Measurements from ENCODE around the gene IGHMBP2. TPM values are rescaled to one million over a fixed set of nuclear protein-coding genes. Genes with fewer than 3 reads are reported as not detected.
"Not testable (repeated sequence)": the region's sequence is repeated elsewhere in the genome, so short reads cannot be mapped to it uniquely, and the experiment has no call there.

Gene IGHMBP2
- total and polyA plus RNA-seq, 7 donors: 12.1 to 19.0 (median 13.6) TPM

GRCh38 chr11:68872216-68873003, 31.3 kb upstream of the IGHMBP2 start:
- peaks cover 0 to 2% (median 0%) of the 10 kb centered on the region in 3 donors for H3K27me3 ChIP-seq (ENCODE audit: insufficient read depth in 3 of 3, low read length in 2 of 3)
- 73 to 78% (median 74%) methylated on average over 12 of the region's 12 CpGs for WGBS, 3 donors
- no peak overlapping the region for H3K27ac ChIP-seq
- no peak overlapping the region for H3K4me3 ChIP-seq
- DNase-seq (no peak), ATAC-seq (no peak)
- no peak for TF ChIP-seq CTCF (IDR thresholded peaks at IDR 0.05)
- no peaks in the 10 kb centered on the region for H3K9me3 ChIP-seq
- H3K36me3 ChIP-seq (ENCODE audit: insufficient read depth in 1 of 2, low read depth in 1 of 2): no peaks in the 10 kb centered on the region
- no peaks in the 10 kb centered on the region for H3K4me1 ChIP-seq
- intact Hi-C loops (cut with DNase I): no loop called here

GRCh38 chr11:68878022-68878421, 25.7 kb upstream of the IGHMBP2 start:
- H3K36me3 ChIP-seq (ENCODE audit: insufficient read depth in 1 of 2, low read depth in 1 of 2): no peaks in the 10 kb centered on the region
- ATAC-seq: no peak
- 79 to 86% (median 85%) methylated on average over 7 of the region's 7 CpGs for WGBS, 3 donors
- intact Hi-C loops (cut with DNase I): no loop called here
- no peaks in the 10 kb centered on the region for H3K9me3 ChIP-seq
- H3K27ac ChIP-seq: no peak overlapping the region
- H3K4me3 ChIP-seq: no peak overlapping the region
- DNase-seq: no peak
- TF ChIP-seq CTCF (IDR thresholded peaks at IDR 0.05): no peak
- no peaks in the 10 kb centered on the region for H3K27me3 ChIP-seq (ENCODE audit: insufficient read depth in 3 of 3, low read length in 2 of 3)
- no peaks in the 10 kb centered on the region for H3K4me1 ChIP-seq

GRCh38 chr11:68880851-68881250, 22.8 kb upstream of the IGHMBP2 start:
- intact Hi-C loops (cut with DNase I): no loop called here
- no peak for DNase-seq

GRCh38 chr11:68881320-68881719, 22.4 kb upstream of the IGHMBP2 start:
- no peaks in the 10 kb centered on the region for H3K27me3 ChIP-seq (ENCODE audit: insufficient read depth in 3 of 3, low read length in 2 of 3)
- no peak overlapping the region for H3K4me3 ChIP-seq
- ATAC-seq: no peak
- no peaks in the 10 kb centered on the region for H3K4me1 ChIP-seq
- intact Hi-C loops (cut with DNase I): no loop called here
- 93 to 98% (median 98%) methylated on average over 2 of the region's 2 CpGs for WGBS, 3 donors
- DNase-seq: no peak
- H3K27ac ChIP-seq: no peak overlapping the region
- no peaks in the 10 kb centered on the region for H3K9me3 ChIP-seq
- no peaks in the 10 kb centered on the region for H3K36me3 ChIP-seq (ENCODE audit: insufficient read depth in 1 of 2, low read depth in 1 of 2)
- no peak for TF ChIP-seq CTCF (IDR thresholded peaks at IDR 0.05)

More at GRCh38 chr11:68880851-68881250, 22.8 kb upstream of the IGHMBP2 start:
- Histone ChIP-seq H3K4me1 (no peaks in the 10 kb centered on the region), H3K4me3 (no peak overlapping the region), H3K36me3 (ENCODE audit: insufficient read depth in 1 of 2, low read depth in 1 of 2) (no peaks in the 10 kb centered on the region), H3K27ac (no peak overlapping the region), H3K9me3 (no peaks in the 10 kb centered on the region), H3K27me3 (ENCODE audit: insufficient read depth in 3 of 3, low read length in 2 of 3) (no peaks in the 10 kb centered on the region)
- ATAC-seq: no peak
- WGBS, 3 donors: 93 to 95% (median 93%) methylated on average over 5 of the region's 5 CpGs
- no peak for TF ChIP-seq CTCF (IDR thresholded peaks at IDR 0.05)

- WGBS, 3 donors: 86 to 90% (median 90%) methylated on average over 13 of the region's 13 CpGs
- intact Hi-C loops (cut with DNase I): no loop called here
- no peak for TF ChIP-seq CTCF (IDR thresholded peaks at IDR 0.05)
These were observed 21.3 kb upstream of the IGHMBP2 start for GRCh38 chr11:68882391-68882790.

GRCh38 chr11:68884827-68885226, 18.9 kb upstream of the IGHMBP2 start:
- ATAC-seq; intact Hi-C loops (cut with DNase I); H3K27me3 ChIP-seq (ENCODE audit: insufficient read depth in 3 of 3, low read length in 2 of 3): not testable (repeated sequence)

More at GRCh38 chr11:68882391-68882790, 21.3 kb upstream of the IGHMBP2 start:
- Histone ChIP-seq H3K4me3 (no peak overlapping the region), H3K27ac (no peak overlapping the region), H3K9me3 (no peaks in the 10 kb centered on the region), H3K4me1 (no peaks in the 10 kb centered on the region), H3K27me3 (ENCODE audit: insufficient read depth in 3 of 3, low read length in 2 of 3) (no peaks in the 10 kb centered on the region), H3K36me3 (ENCODE audit: insufficient read depth in 1 of 2, low read depth in 1 of 2) (no peaks in the 10 kb centered on the region)
- no peak for ATAC-seq
- no peak for DNase-seq

More at GRCh38 chr11:68884827-68885226, 18.9 kb upstream of the IGHMBP2 start:
- H3K27ac ChIP-seq; H3K4me1 ChIP-seq; H3K4me3 ChIP-seq; DNase-seq; H3K36me3 ChIP-seq (ENCODE audit: insufficient read depth in 1 of 2, low read depth in 1 of 2); H3K9me3 ChIP-seq: not testable (repeated sequence)
- whole genome bisulfite sequencing, 3 donors: 93 to 95% (median 94%) methylated on average over 15 of the region's 15 CpGs
